ENCODE results near the gene UBE2U.
"Not testable (repeated sequence)": the region's sequence is repeated elsewhere in the genome, so short reads cannot be mapped to it uniquely, and the experiment has no call there.

UBE2U gene

GRCh38 chr1:64194168-64195080 is 9.0 kb upstream of the UBE2U start:
- no peak for DNase-seq

DNA sequence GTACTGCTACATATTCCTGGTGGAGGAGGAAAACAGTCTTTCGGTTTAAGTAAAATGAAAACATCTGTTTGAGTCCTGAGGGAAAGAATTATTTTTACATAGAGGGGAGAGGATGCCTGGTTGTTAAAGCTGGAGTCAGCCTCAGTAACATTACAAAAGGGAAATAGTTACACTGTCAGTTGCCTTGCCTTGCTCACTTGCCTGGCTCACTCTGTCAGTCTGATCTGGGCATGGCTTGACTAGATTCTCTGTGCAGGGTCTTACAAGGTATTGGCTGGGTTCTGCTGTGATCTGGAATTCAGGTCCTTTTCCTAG is 8.4 kb upstream of the UBE2U start:
- no peak for DNase-seq

DNA sequence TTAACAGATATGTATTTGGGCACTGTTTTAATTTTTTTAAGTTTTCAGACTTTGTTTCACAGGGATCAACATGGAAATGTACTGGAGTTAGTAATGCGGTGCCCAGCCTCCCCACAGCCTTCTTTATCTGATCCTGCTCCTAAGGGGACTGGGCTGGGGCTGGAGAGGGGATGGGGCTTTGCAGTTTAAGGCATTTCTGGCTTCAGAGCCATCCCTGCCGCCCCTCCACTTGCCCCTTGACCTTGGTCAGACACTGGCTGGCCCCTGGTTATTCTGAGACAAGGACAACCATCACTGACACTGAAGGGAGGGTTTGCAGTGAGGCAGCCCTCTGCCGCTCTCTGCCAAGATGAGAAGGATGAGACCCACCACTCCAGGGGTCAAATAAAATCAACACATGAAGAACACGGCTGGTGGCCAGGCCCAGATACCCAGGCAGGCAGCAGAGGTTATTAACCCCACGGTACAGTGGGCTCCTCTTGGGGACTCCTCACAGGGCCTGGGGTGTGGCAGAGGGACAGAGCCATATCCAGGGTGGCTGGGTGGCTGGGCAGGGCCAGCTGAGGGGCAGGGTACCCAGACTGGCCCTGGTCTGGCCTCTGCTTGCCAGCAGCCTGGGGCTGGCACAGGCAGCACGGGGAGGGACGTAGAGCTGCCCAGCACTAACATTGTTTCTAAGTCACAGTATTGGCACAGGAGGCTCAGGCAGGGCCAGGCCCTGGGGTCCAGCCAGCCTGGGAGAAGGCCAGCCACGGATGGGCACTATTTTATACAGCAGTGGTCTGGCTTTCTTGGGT is 7.2 kb upstream of the UBE2U start:
- DNase-seq, result no peak

- DNase-seq, result no peak
These were observed 6.3 kb upstream of the UBE2U start for GRCh38 chr1:64197076-64197475.

- no peak for DNase-seq
These were observed 4.3 kb upstream of the UBE2U start for GRCh38 chr1:64199154-64199553.

DNA sequence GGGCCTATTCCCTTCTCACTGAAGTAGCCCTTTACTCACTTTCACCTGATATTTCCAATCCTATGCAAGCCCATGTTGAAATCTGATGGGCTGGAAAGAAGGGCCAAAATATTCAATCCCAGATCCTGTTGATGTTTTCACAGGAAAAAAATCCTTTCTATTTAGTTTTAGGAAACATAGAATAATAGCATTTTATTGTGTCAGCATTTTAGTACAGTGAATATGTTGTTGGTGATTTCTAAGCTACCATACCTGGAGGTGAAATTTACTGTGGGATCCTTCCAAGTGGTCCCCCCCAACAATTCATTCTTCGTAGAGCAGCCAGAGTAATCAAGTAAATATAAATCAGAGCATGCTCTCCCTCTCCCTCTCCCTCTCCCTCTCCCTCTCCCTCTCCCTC is 3.4 kb upstream of the UBE2U start:
- no peak for DNase-seq

GRCh38 chr1:64209221-64209620 is 5.8 kb downstream of the UBE2U start:
- no peak for DNase-seq

DNA sequence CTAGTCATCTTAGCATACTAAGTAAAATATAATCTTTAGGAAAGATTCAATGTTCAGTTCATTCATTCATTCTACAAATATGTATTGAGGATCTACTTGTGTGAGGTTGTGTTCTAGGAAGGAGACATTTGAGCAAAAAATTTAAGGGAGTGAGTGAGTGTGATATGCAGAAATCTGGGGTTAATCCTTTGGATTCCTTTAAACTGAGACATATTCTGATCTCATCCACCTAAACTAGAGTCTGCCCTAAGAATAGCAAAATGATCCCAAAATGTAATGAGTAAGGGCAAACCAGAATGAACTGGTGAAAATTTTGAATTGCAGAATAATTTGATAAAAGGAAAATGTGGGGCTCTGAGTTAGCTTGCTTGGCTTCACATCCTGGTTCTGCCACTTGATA is 8.6 kb downstream of the UBE2U start:
- DNase-seq, result no peak

GRCh38 chr1:64215576-64215975 is 12.2 kb downstream of the UBE2U start:
- DNase-seq, result no peak

- DNase-seq, result no peak
These were observed 16.8 kb downstream of the UBE2U start for GRCh38 chr1:64220241-64220640.

DNA sequence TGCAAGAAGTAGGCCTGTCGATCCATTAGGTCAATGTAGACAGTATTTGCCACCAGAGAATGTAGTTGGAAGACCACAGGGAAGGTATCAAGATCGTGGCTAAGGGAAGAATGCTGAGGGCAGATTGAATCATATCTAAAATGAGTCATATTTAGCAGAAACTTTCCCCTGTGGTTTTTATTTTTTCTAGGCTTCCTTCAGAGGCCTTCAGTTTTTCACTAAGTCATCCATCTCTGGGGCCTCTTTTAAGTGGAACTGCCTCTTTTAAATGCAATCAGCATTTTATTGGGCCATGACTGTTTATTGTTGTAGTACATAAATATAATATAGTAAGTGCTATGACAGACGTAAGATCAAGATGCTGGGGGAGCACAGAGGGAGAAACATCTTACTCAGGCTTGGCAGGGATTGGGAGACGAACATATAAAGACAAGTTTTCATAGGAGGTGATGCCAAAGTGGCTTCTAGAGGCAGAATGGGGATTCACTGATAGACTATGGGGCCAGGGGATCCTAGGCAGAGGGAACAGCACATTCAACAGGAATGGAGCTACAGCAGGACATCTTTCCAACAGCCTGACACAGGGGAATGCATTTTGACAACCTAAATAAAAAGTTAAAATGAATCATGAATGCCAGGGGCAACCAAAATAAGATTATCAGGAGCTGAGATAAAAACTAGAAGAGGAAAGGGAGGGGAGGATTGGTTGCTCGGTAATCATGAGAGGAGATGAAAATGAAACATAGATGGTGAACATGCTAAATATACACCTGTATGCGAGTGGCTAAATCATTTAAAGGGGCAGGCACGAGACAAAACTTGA is 20.1 kb downstream of the UBE2U start:
- DNase-seq, result no peak

DNA sequence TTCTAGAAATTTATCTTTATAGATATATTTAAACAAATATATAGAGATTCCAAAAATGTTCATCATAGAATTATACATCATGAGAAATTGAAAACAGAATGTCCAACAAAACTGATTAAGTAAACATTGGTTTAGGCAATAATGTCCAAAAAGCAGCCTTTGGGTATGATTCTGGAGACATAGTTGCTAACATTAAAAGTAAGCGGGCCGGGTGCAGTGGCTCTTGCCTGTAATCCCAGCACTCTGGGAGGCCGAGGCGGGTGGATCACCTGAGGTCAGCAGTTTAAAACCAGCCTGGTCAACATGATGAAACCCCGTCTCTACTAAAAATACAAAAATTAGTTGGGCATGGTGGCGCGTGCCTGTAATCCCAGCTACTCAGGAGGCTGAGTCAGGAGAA is 20.8 kb downstream of the UBE2U start:
- not testable (repeated sequence) for DNase-seq

DNA sequence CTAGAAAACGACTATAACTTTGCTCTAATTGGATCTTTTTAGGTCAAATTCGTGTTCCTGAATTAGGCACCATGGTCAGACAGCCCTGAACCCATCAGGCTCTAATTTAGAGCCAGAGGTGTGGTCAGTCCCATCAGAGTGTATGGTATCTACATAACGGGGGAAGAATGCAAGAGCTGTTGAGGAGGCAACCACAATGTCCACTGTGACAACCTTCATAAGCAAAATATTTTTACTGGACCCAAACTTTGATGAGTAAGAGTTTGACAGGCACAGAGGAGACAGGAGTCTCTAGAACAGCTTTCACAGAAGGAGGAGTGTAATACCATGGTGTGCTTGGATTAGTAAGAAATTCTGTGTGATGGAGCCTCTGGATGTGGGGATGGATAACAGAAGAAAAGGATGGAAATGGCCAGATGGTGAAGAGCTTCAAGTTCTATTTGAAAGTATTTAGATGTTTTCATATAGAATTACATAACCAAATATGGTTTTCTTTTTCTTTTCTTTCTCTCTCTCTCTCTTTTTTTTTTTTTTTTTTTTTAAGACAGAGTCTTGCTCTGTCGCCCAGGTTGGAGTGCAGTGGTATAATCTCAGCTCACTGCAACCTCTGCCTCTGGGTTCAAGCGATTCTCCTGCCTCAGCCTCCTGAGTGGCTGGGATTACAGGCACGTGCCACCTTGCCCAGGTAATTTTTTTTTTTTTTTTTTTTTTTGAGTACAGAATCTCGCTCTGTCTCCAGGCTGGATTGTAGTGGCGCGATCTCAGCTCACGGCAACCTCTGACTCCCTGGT is 24.9 kb downstream of the UBE2U start:
- DNase-seq, result no peak

DNA sequence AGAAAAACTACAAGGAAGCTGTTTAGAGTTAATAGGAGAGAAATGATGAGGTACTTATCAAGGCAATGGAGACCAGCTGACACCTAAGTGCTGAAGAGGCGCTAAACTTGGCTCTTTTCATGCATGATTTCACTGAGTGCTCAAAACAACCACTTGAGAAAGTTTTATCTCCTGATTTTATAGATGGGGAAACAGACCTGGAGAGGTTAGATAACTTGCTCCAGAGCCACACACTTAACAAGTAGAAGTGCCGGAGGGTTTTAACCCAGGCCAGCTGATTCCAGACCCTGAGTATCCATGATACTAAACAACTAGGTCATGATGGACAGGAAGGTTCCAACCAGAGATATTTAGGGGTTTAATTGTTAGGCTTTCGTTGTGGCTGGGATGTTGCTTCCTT is 25.9 kb downstream of the UBE2U start:
- DNase-seq, result no peak

- DNase-seq, result no peak
These were observed 27.7 kb downstream of the UBE2U start for GRCh38 chr1:64231153-64231552.

DNA sequence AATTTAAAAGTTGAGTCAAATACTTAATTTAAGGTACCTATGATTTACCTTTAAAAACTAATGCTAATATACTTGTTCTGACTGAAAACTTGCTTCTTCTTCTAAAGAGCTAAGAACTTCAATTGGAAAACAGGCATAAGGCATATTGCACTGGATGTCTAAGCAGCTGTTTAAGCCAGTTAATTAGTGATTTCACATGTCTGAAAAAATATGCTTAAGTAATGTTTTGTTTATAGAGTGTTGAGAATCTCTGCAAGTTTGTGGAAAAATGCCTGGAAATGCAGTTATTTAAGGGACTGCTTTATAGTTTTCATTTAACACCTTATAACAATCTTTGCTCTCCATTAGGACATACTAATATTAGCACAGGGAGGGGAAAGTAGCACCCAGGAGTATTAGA is 28.2 kb downstream of the UBE2U start:
- no peak for DNase-seq

- no peak for DNase-seq
These were observed 31.3 kb downstream of the UBE2U start for GRCh38 chr1:64234714-64235113.

GRCh38 chr1:64235181-64235580 is 31.8 kb downstream of the UBE2U start:
- no peak for DNase-seq

GRCh38 chr1:64235910-64236309 is 32.5 kb downstream of the UBE2U start:
- no peak for DNase-seq

DNA sequence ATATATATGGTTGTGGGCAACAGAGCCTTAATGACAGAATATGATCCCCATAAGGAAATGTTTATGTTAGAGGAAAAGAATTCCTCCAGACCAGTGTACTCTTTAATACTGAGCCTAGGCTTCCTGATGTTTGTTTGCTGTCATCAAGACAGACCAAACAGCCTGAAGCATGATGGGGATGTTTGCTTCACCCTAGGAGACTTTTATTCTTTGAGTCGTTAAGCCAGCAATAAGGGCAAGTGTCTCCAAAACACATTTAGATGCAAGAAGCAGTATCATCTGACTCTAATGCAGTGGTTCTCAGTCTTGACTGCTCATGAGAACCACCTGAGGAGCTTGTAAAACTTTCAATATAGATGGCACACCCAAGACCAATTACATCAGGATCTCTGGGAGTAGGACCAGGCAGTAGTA is 33.1 kb downstream of the UBE2U start:
- DNase-seq, result no peak

DNA sequence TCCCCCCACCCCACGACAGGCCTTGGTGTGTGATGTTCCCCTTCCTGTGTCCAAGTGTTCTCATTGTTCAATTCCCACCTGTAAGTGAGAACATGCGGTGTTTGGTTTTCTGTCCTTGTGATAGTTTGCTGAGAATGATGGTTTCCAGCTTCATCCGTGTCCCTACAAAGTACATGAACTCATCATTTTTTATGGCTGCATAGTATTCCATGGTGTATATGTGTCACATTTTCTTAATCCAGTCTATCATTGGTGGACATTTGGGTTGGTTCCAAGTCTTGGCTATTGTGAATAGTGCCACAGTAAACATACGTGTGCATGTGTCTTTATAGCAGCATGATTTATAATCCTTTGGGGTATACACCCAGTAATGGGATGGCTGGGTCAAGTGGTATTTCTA is 36.1 kb downstream of the UBE2U start:
- not testable (repeated sequence) for DNase-seq

DNA sequence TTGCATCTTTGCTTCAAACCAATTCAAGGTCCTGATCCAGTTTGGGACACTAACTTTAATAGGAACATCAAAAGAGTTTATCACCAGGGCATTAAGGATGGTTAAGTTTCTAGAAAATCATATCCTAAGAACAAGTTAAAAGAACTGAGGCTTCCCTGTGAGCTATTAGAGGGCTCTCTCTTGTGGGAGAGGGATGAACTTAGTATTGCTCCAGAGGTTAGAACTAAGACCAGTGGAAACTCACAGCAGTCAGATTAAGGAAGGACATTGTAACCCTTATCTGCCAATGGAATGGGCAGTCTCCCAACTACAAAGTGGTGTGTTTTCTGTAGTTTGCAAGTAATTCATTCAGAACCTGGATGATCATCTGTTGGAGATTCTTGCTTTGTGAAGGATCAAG is 36.8 kb downstream of the UBE2U start:
- no peak for DNase-seq

DNA sequence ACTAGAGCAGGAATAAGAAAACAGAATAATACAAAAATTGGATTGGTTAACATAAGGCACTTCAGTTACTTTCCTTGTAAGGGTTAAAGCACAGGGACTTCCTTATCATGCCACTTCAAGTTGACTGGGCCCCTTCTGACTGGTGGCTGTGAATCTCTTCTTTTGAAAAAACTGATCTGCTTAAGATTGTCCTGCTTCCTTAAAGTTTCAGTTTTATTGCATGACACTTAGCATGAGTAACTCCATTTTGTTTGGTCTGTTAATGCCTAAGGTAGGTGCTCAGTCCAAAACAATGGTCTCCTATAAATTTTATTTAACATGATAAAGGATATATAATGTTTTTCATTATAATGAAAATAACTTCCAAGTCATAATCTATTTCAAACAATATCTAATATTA is 37.6 kb downstream of the UBE2U start:
- DNase-seq, result no peak
